GM23248 (cell line): ENCODE measurements around the gene SOX5.

Experiments used
- EZH2 ChIP-seq: fragments of 200-600 bp; sonication (generic); IDR thresholded peaks from 2 replicates; pipeline ENCODE4 v1.6.1; 2018; ENCODE audit warnings: antibody characterized with exemption, mild to moderate bottlenecking; ENCODE audit not compliant: insufficient read depth, poor library complexity, severe bottlenecking
- EZH2phosphoT487 ChIP-seq: fragments of 200-600 bp; sonication (generic); IDR thresholded peaks from 2 replicates; pipeline ENCODE4 v1.6.1; 2018; ENCODE audit warnings: antibody characterized with exemption, moderate library complexity, mild to moderate bottlenecking, low read depth; ENCODE audit not compliant: insufficient read depth

DNA sequence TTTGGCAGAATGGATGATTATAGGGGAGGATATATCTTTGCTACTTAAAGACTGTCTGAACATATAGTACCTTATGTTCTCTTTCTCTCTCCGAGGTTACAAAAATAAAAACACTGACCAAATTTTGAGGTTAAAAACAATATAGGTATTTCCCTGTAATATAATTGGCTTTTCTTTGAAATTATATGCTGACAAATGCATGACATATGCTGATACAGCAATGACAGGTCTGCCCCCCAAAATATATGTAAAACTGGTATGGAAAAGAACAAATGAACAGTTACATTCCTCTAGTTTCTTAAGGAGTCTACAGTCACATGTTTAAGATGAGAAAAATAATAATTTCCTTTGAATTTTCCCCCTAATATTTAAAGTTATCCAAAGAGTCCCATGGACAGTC lies 405.7 kb downstream of the SOX5 start:
- TF ChIP-seq EZH2phosphoT487 = no peak
- TF ChIP-seq EZH2 = no peak
